Fibroblast of mammary gland (primary cell): ENCODE data around the gene MRGPRE.

Experiments
- DNase-seq: peaks from one replicate; pipeline ENCODE4 v3.0.0-alpha.2; 2010; ENCODE audit warnings: low read depth
- H3K4me3 ChIP-seq: 2 replicates; pipeline ENCODE4 v1.5.1; 2011; ENCODE audit warnings: low read depth, mild to moderate bottlenecking, low read length, moderate library complexity; ENCODE audit not compliant: control insufficient read depth
- TF ChIP-seq, protein P1 (sequence below): conservative IDR thresholded peaks from 2 replicates; pipeline ENCODE4 v1.5.1; 2011; ENCODE audit warnings: low read depth, low read length, inconsistent platforms; ENCODE audit not compliant: control insufficient read depth, insufficient read depth

The MRGPRE gene

DNA sequence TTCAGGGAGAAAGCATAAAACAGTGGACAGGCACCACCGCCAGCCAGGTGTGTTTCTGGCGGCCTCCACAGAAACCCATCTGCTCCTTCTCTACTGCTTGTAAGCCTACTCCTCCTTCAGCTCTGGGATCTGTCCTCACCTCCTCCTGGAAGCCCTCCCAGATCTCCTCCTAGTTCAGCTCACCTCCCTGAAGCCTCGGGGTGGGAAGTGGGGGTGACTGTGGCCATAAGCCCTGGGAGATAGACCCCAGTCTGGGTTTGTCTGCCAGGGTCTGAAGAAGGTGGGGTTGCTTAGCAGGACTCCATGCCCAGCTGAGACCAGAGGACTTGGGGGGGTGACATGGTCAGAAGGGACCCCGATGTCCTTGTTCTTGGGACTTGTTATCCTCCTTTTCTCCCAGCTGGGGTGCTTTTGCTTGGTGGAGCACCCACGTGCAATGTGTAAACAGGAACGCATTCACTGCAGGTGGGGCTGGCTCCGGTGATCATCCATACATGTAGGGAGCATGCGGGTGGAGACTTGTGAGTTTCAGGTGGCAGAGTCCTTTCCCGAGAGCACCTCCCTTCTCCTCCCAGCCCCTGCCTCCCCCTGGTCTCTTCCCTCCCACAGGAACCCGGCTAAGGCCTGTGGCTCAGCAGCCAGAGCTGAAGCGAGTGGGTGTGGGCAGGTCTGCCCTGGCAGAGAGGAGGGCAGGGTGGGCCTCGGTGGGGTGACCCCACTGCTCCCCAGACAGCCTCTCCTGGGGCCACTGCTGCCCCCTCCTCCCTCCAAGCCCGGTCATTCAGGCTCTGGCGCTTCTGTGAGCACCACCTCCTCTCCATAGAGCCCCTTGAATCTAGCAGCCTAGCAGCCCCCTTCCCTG is 39.5 kb downstream of the MRGPRE start:
- no peak for DNase-seq
- TF ChIP-seq, protein P1, sequence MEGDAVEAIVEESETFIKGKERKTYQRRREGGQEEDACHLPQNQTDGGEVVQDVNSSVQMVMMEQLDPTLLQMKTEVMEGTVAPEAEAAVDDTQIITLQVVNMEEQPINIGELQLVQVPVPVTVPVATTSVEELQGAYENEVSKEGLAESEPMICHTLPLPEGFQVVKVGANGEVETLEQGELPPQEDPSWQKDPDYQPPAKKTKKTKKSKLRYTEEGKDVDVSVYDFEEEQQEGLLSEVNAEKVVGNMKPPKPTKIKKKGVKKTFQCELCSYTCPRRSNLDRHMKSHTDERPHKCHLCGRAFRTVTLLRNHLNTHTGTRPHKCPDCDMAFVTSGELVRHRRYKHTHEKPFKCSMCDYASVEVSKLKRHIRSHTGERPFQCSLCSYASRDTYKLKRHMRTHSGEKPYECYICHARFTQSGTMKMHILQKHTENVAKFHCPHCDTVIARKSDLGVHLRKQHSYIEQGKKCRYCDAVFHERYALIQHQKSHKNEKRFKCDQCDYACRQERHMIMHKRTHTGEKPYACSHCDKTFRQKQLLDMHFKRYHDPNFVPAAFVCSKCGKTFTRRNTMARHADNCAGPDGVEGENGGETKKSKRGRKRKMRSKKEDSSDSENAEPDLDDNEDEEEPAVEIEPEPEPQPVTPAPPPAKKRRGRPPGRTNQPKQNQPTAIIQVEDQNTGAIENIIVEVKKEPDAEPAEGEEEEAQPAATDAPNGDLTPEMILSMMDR = no peak
- H3K4me3 ChIP-seq = no peak overlapping the region

GRCh38 chr11:3191586-3192324 is 40.5 kb downstream of the MRGPRE start:
- no peak overlapping the region for H3K4me3 ChIP-seq
- no peak for DNase-seq
- TF ChIP-seq, protein P1 = no peak

DNA sequence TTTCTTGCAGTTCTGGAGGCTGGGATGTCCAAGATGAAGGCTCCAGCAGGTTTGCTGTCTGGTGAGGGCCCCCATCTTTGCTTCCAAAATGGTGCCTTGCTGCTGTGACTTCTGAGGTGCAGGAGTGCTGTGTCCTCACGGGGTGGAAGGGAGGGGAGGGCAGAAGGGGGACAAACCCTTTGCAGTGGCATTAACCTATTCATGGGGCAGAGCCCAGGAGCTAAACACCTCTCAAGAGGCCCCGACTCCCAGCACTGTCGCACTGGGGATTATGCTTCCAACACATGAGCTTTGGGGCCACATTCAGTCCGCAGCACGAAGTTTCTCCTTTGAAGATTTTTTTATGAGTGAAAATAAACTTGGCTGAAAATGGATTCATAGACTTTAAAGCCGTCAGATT is 41.6 kb downstream of the MRGPRE start:
- DNase-seq = no peak
- no peak overlapping the region for H3K4me3 ChIP-seq
- TF ChIP-seq, protein P1 = no peak

GRCh38 chr11:3189886-3190583 is 42.2 kb downstream of the MRGPRE start:
- DNase-seq = no peak
- TF ChIP-seq, protein P1 = no peak
- H3K4me3 ChIP-seq = no peak overlapping the region

DNA sequence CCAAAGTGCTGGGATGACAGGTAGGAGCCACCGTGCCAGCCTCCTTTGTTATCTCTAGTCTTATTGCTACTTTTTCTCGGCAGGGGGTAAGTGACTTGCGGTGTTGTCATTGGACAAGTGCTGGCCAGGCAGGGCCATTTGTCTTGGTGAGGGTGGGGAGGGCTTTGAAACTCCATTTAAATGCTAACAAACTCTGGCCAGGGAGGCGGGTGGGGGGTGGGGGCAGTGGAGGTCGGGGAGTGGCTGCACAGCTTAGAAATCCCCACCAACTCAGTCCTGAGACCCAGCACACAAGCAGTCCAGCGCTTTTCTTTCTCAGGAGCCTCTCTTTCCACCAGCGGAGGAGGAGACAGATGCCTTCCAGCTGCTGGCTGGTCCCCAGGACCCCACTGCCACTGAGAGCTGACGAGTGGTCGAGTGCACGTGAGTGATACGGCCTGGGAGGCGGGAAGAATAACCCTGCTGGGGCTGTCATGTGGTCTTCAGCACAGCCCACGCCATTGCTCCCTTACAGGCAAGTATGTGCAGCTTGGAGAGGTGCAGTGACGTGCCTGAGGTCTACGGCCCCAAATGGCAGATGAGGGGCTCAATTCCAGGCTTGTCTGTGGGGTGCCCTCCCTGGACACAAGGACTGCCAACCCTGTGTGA is 42.9 kb downstream of the MRGPRE start:
- no peak for DNase-seq
- TF ChIP-seq, protein P1 = no peak

More for the DNA sequence above, 42.9 kb downstream of the MRGPRE start:
- H3K4me3 ChIP-seq = no peak overlapping the region
